HG03175 (cell line): Measurements from ENCODE around the gene SLC26A6.

Experiments used
- ATAC-seq: cut with Tn5 transposase; IDR thresholded peaks from one replicate; pipeline ENCODE4 v1.9.1; 2021; ENCODE audit warnings: mild to moderate bottlenecking, moderate library complexity; ENCODE audit not compliant: unreplicated experiment

SLC26A6 gene

DNA sequence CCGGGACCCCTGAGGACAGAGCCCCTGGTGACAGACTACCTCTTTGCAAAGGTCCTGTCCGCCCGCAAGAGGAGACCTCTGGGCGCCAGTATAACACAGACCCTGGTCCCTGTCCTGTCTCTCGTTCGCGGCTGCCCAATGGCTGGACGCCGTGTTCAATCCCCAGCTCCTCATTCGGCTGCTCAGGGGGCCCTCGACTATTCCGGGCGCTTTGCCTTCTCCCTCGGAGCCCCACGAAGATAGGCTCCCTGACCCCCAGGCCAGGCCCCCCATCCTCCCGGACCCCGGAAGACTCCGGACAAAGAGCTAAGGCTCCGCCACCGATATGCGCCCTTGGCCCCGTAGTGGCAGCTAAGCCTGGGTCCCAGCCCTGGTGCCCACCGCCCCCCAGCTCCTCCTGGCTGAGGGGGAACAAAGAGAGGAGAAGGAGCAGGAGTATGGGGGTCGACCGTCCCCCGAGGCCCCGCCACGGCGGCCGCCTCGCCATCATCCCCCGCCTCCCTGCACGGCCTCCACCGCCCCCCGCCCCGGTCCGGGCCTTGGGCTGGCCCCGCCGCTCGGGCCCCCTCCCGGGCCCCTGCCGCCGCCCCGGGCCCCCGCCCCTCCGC is 27.0 kb upstream of the SLC26A6 start:
- no peak for ATAC-seq

DNA sequence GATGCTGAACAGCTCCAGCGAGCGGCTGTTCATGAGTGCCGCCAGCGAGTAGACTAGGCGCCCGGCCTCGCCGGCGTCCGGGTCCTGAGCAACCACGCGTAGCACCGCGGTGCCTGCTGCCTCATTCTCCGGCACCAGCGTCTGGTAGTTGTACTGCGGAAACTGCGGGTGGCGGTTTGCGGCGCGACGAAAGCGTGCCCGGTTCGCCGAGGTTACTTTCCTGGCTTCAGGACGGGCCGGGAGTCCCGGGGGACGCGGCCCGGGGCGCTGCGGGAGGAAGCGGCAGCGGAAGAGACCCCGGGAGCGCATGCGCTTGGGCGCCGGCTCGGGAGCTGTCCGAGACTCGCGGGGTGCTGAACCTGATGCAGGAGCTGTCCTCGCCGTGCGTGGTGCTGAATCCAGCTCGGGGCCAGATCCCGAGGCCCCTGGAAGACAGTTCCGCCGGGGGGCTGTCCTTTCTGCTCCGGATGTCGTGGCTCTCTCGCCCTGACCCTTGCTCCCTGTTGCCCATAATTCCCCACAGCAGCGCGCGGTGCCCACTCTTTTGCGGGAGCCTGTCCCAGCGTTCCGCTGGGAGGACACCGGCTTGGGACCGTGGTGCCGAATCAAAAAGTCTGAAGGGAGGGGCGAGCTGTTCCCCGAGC is 26.4 kb upstream of the SLC26A6 start:
- no peak for ATAC-seq

DNA sequence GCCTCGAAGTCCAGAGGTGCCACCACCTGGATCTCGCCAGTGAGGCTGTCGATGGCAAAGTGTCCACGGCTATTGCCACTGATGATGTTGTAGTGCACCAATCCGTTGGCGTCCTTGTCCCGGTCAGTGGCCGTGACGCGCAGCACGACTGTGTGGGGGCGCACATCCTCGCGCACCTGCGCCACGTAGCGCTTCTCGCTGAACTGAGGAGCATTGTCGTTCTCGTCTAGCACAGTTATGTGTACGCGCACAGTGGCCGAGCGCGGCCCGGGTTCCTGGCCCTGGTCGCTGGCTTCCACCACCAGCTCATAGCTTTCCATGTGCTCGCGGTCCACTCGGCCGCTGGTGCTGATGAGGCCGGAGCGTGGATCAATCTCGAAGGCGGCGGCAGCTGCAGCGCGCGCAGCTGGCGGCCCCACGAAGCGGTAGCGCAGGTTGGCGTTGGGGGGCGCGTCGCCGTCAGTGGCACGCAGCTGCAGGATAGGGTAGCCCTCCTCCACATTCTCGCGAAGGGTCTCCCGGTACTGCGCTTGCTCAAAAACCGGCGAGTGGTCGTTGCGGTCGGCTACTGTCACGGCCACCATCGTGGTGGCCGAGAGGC is 25.6 kb upstream of the SLC26A6 start:
- no peak for ATAC-seq

DNA sequence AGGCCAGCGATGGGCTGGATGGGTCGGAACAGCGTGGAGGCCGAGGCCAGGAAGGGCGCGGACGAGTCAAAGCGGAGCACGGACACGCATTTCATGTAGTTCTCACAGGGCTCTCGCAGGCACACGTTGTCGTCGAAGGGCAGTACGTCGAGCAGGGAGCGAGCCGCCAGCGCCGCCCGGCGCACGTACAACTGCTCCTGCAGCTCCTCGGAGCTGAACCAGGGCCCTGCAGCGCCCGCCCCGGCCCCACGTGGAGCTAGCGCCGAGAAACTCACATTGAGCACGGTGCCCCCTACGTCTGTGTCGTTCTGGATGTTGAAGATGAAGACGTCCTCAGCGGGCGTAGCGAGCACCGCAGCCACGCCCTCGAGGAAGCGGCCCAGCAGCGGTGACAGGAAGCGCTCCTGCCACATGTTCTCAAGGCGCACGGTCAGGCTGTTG is 21.6 kb upstream of the SLC26A6 start:
- no peak for ATAC-seq

DNA sequence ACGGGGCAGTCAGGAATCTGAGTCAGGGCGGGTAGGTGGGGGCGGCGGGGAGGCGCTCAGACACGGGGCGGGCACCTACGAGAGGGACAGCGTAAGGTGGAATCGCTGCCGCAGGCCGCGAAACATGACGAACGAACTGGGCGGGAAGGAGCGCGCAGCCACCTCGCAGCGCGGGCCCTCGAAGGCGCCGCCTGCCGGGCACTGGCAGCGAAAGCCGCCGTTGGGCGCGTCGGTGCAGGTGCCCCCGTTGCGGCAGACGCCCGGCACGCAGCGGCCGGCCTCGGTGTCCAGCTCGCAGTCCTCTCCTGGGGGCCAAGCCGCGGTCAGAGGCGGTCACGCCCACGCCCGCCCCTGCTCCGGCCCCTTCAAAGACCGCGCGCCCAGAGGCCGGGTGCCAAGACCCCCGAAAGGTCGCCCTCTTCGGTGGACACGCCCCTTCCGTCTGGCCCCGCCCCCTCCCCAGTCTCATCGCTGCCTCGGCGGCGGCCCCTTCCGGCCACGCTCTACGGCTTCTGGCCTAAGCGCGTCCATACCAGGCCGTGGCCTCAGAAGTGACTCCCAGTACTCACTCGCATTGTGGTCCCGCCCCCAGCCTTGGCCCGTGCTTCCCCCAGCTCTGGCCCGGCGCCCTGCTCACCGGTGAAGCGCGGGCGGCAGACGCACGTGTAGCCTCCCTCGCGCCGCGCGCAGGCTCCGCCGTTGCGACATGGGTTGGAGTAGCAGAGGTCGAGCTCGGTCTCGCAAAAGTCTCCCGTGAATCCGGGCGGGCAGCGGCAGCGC is 21.0 kb upstream of the SLC26A6 start:
- ATAC-seq, result peak; percentile 74

GRCh38 chr3:48655606-48656005 is 20.3 kb upstream of the SLC26A6 start:
- ATAC-seq, result no peak

DNA sequence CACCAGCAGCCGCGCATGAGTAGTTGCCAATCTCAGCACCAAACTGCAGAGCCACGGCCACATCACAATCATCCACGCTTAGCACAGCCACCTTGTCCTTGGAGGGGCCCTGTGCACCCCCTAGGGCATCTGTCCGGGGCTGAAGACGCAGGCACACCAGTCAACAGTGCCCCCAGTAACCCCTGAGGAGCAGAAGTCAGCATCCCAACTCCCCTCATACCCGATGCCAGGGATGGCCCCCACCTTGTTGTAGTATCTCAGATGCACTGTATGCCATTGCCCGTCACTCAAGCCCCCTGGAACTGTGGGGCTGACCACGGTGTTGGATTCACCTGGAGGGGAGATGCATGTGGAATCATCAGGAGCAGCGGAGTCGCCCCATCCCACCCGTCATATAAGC is 19.8 kb upstream of the SLC26A6 start:
- no peak for ATAC-seq

DNA sequence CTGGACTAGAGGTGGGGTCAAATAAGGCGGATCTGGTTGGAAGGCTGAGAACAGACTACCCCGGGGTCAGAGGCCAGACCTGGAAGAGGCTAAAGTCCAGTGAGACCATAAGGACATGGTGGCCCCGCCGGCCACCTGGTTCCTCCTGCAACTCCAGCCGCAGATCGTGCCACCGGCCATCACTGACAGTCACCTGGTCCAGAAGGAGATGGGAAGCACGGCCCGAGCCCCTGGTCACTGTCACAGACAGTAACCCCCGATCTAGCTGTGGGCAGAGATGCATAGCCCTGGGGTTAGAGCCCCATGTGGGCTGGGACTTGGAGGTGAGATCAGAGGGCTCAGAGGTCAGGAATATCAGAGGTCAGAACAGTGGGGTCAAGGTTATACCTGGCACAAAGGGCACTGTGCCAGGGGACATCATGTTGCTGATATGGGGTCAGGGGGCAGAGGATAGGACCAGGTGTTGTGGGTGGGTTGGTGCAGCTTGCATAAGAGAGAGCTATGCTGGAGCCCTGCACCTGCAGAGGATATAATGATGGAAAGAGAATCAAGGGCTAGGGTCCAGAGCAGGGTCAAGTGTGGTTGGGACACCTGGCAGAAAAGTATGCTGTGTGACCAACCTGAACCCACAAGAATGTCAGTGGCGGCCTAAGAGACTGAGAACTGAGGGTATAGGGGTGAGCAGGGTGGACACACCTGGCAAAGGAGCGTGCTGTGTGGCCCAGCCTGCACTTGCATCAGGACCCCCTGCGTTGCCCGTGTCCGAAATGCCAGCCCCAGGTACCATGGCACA is 17.9 kb upstream of the SLC26A6 start:
- no peak for ATAC-seq

GRCh38 chr3:48651771-48652170 is 16.5 kb upstream of the SLC26A6 start:
- ATAC-seq, result no peak

DNA sequence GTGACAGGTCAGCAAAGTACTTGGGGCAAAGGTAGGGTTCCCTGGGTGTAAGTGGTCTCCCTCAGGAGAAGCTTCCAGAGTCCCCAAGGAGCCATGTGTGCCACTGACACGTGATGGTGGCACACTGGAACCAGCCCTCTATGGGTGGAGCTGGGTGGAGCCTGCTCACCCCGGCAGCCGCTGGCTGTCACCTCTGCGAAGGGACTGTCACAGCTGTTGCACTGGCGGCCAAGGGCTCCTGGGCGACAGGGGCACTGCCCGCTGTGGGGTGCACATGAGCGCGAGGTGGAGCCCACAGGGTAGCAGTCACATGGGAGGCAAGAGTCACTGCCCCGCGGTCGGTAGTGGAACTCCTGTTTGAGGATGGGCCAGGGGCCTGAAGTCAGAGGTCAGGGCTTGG is 15.5 kb upstream of the SLC26A6 start:
- ATAC-seq, result no peak

DNA sequence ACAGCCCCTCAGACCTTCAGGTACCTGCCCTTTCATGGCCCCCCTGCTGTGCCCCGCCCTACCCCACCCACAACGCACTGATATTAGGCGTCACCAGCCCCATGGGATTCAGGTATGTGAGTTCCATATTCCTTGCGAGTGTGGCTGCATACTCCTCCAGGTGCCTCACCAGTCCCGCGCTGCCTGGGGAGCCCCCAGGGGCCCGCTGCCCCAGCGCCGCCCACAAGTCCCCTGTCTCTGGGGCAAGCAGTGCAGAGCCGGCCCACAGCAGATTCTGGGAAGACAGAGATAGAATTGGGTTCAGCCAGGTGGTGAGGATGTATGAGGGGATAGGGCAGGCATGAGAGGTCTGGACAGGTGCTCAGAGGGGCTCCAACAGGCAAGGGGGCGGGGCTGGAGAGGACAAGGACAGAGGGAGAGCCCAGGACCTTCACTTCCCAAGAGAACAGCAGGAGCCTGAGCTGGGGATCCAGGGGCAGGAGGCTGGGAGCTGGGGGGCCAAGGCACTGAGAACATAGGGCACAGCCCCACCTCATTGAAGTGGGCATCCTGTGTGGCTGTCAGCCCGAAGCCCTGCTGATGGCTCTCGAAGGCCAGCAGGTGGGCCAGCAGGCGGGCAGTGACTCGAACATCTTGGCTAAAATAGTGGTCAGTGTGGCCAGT is 13.1 kb upstream of the SLC26A6 start:
- no peak for ATAC-seq

- no peak for ATAC-seq
Observed at GRCh38 chr3:48647714-48648113, 12.5 kb upstream of the SLC26A6 start.

DNA sequence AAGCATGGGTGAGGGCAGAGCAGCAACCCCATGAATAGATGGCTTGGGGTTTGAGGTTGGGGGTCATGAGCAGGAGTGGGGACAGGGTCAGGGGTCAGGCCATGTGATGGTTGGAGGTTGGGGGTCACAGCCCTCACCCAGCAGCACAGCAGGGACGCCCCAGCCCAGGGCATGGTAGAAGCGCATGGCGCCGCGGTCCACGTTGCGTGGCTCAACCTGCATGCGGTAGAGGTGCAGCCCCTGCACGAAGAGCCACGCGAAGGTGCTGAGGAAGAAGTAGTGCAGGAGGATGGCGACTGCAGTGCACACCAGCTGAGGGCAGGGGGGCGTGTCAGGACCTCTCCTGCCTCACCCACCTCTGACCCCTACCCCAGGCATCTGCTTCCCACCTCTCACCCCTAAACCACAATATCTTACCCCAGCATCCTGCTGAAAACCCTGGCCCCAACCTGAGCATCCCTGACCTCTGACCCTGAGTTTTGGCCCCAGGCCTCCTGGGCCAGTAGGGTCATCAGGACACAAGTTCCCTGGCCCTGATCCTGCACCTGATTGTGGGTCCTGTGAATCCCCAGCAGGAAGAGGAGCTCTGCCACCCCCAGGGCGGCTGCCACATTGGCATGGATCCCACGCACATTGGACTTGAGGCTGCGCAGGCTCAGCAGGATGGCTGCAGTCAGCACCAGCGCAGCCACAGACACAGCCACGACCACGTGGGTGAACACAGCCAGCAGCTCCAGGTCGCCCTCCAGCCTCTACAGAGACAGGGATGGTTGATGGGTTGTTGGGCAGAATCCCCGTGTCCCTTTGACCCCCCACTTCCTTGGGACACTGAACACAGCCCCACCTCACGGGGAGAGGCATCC is 9.9 kb upstream of the SLC26A6 start:
- ATAC-seq, result no peak

GRCh38 chr3:48642605-48643004 is 7.3 kb upstream of the SLC26A6 start:
- ATAC-seq, result no peak

DNA sequence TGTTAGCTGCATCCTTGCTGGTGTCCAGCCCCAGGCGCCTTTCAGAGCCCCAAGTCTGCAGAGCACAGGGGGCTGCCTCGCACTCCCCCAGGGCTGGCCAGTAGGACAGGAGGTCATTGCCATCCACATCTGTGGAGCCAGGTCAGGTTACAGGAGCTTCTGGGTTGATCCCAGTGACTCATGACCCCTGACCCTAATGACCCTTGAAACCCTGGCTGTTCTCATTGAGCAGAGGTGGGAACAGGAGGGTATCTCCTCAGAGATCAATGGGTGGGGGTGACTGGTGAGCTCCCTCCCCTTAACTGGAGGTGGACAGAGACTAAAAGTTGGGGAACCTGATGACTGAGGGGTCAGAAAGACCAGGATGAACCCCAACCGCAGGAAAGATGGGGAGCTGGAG is 6.1 kb upstream of the SLC26A6 start:
- ATAC-seq, result no peak

DNA sequence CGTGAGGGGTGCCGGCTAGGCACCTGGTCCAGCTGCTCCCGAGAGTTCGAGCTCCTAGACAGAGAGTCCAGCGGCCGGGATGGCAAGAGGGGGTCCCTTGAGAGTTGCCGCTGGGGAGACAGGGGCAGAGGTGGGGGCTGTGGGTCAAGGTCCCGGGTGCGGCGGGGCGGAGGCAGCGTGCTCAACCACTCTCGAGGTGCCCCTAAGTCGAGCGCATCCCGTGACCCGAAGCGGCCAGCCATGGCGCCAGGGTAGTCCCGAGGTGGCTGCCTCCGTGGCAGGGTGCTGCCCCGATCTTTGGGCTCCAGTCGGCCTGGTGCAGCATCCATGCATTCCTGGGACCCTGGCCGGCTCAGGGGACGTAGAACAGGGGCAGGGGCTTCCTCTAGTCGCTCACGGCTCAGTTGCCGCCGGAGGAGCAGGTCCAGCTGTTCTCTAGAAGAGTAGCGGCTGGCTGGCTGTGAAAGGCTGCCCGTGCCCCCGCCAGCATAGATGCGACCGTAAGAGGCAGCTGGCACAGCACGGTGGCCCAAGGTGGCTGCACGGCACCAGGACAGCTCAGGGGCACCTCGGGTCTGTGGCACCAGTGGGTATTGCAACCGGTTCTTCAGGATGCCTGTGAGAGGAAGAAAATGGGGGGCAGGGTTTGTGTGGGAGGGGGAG is 4.8 kb upstream of the SLC26A6 start:
- ATAC-seq, result no peak

GRCh38 chr3:48637305-48637704 is 2.0 kb upstream of the SLC26A6 start:
- no peak for ATAC-seq

GRCh38 chr3:48636149-48636655 is 941 bp upstream of the SLC26A6 start:
- no peak for ATAC-seq
